T-helper 1 cell (primary cell): ENCODE results near the gene PIMREG.

Experiments
- DNase-seq, 5 donors: peaks; one replicate each; pipeline ENCODE4 v3.0.0-alpha.2; 2012 to 2020

PIMREG gene

GRCh38 chr17:6461792-6462524 lies 17.7 kb downstream of the PIMREG start:
- DNase-seq, result no peak

DNA sequence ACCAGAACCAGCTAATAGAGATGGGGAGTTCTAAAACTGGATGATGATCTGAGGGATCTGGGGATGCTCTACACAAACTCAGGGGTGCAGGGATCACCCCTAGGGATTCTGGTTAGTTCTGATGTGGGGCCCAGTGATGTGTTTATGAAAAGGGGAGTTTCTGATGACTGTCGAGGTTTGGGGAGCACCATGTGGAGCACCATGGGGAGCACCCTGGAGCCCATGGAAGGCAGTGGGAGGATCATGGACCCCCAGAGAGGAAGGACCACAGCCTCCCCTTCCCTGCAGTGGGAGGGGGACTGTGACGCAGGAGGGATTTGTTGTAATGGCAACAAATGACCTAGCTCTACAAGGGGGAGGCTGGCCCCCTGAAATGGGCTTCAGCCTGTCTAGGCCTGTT lies 18.4 kb downstream of the PIMREG start:
- no peak for DNase-seq

GRCh38 chr17:6463616-6464445 lies 19.6 kb downstream of the PIMREG start:
- DNase-seq, result no peak

- DNase-seq, result no peak
These were observed 20.3 kb downstream of the PIMREG start for GRCh38 chr17:6464446-6465041.

DNA sequence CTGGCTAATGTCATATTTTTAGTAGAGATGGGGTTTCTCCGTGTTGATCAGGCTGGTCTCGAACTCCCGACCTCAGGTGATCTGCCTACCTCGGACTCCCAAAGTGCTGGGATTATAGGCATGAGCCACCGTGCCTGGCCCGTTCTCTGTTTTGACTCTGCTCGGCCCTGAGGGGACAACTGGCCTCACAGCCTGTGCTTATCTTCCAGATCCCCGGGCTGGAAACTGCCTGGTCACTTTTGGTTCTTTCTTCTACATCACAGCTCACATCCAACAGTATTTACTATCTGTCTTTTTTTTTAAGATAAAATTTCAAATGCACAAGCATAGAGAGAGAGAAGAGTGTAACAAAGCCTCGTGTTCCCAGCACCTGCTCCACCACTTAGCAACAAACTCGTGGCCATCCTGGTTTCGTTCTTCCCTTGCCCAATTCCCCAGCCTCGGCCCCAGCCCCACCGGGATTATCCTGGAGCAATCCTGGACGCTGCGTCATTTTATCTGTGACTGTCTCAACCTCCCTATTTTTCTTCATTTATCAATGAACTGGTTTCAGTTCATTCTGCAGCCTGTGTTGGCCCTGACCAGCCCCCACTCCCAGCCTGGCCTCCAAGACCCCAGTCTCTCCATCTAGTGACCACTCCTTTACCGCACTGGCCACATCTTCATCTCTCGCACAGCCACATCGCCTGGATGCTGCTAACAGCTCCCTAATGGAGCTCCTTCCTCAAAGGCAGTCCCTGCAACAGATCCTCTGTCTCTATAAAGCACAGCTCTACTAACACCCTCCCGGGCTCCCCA lies 21.1 kb downstream of the PIMREG start:
- no peak for DNase-seq

DNA sequence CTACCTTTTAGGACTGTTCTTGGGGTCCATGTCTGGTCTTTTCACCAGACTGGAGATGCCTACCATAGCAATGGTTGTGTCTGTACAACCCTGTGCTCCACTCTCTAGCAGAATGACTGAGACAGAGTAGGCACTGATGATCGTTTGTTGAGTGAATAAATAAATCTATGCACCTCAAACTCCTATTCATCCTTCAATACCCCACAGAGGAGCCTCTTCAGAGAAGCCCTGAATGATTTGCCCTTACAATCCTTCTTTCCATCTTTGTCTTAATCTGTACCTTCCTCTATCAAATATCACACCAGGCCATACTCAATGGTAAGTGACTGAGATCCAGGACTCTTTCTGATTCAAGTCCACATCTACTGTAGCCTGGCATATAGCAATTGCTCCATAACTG lies 23.3 kb downstream of the PIMREG start:
- DNase-seq, result no peak

DNA sequence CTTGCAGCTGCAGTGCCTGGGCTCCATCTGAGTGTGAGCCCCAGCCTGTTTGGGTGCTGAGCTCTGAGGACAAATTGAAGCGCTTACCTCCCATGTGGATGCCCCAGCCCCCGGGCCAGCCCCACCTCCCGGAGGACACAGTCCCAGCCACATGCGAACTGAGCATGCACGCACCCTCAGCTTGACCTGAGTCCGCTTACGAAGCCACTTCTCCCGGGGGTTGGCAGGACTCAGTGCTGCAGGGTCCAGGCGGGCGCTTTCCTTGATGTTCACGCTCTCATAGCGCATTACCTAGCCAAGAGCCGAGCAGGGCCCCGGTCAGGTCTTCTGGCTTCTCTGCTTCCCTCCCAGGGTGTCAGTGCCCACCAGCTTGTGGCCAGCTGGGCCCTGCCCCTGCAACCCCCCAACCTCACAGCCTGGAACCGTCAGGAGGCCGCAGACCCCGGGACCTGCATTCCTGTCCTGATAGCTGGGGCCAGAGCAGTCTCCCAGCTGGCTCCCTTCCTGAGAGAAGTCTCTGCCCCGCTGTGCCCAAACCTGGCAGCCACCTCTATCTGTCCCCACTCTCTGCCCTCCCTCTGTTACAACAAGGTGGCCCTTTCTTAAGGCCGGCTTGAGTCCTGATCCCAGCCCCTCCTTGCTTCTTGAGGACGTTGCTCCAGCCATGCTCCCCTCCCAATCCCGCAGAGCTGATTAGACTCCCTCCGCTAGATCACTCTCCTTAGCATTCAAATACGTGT lies 24.0 kb downstream of the PIMREG start:
- no peak for DNase-seq

GRCh38 chr17:6470146-6470718 lies 26.0 kb downstream of the PIMREG start:
- DNase-seq, result no peak

GRCh38 chr17:6470751-6471521 lies 26.7 kb downstream of the PIMREG start:
- DNase-seq, result no peak

DNA sequence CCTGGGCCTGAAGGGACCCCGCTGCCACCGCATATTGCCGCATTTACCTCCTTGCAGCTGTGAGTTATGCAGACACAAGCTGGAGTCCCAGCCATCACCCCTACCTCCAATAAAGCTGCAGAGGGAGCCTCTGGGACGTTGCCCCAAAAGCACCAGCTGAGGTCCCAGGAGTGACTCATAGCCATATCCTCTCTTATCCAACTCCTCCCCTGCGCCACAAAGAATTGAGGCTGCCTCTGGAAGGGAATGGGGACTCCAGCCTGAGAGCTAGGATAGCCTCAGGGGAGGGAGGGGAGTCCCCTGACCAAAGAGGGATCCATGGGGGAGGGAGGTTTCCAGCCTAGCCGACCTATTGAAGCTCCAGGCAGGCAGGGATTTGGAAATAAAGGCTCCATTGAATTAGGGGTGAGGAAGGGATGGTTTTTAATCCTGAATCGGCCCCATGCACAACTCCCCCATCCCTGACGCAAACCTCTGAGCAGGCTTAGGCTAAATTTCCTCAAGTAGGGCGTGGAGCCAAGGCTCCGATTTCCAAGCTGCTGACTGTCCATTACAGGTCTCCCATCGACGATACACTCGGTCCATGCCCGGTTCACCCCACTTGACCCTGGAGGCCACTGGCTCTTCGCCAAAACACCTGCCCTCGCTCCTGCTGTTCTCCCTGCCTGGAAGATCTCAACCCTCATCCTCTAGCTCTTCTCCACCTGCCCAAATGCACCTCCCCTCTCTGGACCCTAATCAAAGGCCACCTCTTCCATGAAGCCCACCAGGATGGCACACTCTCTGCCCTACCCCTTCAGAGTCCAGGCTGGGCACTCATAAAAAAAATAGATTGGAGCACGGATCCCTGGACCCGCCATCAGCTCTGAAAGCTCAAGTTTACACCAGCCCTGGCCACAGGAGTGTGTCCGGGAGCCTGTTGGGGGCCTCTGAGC lies 27.5 kb downstream of the PIMREG start:
- DNase-seq, result no peak

DNA sequence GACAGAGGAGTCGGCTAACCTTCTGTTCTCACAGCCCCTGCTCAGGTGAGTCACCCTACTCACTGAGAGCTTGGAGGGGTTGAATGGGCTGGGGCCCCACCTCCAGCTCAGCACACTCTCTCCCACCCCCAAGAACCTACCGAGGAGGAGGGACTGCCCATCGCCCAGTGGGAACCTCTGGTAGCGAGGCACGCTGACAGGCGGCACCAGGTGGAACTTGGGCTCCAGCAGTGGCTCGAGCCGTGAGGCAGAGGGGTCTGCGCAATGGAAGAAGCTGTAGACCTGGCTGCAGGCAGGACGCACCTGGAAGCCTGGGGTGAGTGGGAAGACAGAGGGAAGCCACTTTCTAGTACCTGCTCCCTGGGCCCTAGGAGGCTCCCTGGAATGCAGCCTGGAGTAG lies 28.3 kb downstream of the PIMREG start:
- DNase-seq, result no peak

- DNase-seq, result peak in 4 of 5 donors; percentile 38 to 59 (median 47)
These were observed 29.0 kb downstream of the PIMREG start for GRCh38 chr17:6473128-6473767.

GRCh38 chr17:6474376-6474775 lies 30.1 kb downstream of the PIMREG start:
- no peak for DNase-seq

- DNase-seq, result no peak
These were observed 30.7 kb downstream of the PIMREG start for GRCh38 chr17:6474906-6475305.

- no peak for DNase-seq
These were observed 31.2 kb downstream of the PIMREG start for GRCh38 chr17:6475411-6475810.

GRCh38 chr17:6476076-6476809 lies 32.0 kb downstream of the PIMREG start:
- no peak for DNase-seq

GRCh38 chr17:6476810-6477179 lies 32.5 kb downstream of the PIMREG start:
- DNase-seq, result no peak

- no peak for DNase-seq
These were observed 33.7 kb downstream of the PIMREG start for GRCh38 chr17:6477831-6478383.
